NCI-H2107 treated with DMSO at 0.1 percent for 48 hours (cell line): ENCODE data around the gene PPP1R12B.

Experiments used
- DNase-seq: peaks from one replicate; lab custom pipeline; 2025; ENCODE audit not compliant: unreplicated experiment; lab: John Stamatoyannopoulos, UW

The PPP1R12B gene, protein sequence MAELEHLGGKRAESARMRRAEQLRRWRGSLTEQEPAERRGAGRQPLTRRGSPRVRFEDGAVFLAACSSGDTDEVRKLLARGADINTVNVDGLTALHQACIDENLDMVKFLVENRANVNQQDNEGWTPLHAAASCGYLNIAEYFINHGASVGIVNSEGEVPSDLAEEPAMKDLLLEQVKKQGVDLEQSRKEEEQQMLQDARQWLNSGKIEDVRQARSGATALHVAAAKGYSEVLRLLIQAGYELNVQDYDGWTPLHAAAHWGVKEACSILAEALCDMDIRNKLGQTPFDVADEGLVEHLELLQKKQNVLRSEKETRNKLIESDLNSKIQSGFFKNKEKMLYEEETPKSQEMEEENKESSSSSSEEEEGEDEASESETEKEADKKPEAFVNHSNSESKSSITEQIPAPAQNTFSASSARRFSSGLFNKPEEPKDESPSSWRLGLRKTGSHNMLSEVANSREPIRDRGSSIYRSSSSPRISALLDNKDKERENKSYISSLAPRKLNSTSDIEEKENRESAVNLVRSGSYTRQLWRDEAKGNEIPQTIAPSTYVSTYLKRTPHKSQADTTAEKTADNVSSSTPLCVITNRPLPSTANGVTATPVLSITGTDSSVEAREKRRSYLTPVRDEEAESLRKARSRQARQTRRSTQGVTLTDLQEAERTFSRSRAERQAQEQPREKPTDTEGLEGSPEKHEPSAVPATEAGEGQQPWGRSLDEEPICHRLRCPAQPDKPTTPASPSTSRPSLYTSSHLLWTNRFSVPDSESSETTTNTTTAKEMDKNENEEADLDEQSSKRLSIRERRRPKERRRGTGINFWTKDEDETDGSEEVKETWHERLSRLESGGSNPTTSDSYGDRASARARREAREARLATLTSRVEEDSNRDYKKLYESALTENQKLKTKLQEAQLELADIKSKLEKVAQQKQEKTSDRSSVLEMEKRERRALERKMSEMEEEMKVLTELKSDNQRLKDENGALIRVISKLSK

GRCh38 chr1:202348509-202349205, at the start of gene PPP1R12B:
Gene PPP1R12B, plus strand, starts transcription at chr1:202348699. Its CDS starts 153 bp downstream, at chr1:202348852.
- peak; percentile 98 for DNase-seq

GRCh38 chr1:202302166-202302565, 46.3 kb upstream of the PPP1R12B start:
- no peak for DNase-seq

DNA sequence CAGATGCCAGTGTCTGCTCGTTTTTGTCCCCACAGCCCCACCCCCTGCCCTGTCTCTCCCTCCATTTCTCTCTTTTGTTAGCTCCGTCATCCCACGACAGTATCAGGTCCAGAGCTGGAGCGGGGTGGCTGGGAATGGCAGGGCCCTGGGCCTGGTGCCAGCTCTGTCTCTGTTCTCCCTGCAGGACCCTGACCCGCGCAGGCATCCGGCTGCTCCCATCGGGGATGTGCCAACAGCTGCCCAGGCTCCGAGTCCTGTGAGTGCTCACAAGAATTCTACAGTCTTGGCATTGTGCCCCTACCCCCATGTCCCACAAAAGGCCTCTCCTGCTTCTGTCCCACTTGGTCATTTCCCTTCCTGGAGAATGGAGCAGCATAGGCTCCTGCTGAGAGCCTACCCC, 44.1 kb upstream of the PPP1R12B start:
- no peak for DNase-seq

GRCh38 chr1:202305168-202305567, 43.3 kb upstream of the PPP1R12B start:
- DNase-seq: no peak

- no peak for DNase-seq
Measured at GRCh38 chr1:202306535-202307345, 41.8 kb upstream of the PPP1R12B start.

DNA sequence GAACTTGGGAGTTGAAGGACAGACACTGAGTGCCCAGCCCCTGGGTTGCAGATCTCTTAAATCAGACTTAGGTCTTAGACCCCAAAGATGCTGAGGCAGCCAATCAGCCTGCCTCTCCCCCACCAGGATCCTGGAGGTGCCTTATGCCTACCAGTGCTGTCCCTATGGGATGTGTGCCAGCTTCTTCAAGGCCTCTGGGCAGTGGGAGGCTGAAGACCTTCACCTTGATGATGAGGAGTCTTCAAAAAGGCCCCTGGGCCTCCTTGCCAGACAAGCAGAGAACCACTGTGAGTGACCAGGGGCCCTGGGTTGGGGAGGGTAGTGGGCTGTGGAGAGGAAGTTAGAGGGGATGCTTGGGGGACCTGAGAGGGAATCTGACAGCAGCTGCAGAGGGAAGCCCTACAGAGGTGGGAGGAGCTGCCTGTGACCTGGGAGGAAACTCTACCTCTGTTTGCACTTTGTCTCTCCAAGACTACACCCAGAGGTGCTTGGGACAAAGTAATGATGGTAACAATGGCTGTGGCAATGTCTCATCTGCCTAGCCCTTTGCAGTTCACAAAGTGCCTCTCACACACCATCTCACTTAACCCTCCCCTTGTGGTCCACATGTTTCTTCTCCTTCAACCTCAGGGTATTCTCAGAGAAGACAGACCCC, 38.3 kb upstream of the PPP1R12B start:
- no peak for DNase-seq

GRCh38 chr1:202310746-202311145, 37.8 kb upstream of the PPP1R12B start:
- DNase-seq: no peak

- DNase-seq: peak; percentile 49
Measured at GRCh38 chr1:202311875-202312635, 36.4 kb upstream of the PPP1R12B start.

- peak; percentile 81 for DNase-seq
Measured at GRCh38 chr1:202315576-202316168, 32.8 kb upstream of the PPP1R12B start.

GRCh38 chr1:202316186-202316585, 32.3 kb upstream of the PPP1R12B start:
- no peak for DNase-seq

- no peak for DNase-seq
Measured at GRCh38 chr1:202317941-202318925, 30.3 kb upstream of the PPP1R12B start.

GRCh38 chr1:202319381-202320080, 29.0 kb upstream of the PPP1R12B start:
- DNase-seq: no peak

DNA sequence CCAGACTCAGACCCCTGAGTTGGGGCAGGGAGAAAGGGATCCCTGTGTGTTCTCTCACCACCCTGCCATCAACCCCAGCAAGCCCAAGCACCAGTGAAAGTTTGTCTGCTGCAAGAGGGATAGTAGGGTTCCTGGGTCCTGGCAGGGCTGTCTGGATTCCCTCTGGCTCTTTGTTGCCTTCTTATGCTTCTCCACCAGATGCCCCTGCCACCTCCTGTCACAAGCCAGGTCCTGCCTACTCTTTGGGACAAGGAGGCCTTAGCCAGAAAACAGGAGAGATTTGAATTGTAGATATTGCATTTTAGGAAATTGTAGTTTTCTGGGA, 28.5 kb upstream of the PPP1R12B start:
- no peak for DNase-seq

GRCh38 chr1:202323731-202324130, 24.8 kb upstream of the PPP1R12B start:
- peak; percentile 74 for DNase-seq

GRCh38 chr1:202324646-202325045, 23.9 kb upstream of the PPP1R12B start:
- no peak for DNase-seq

- no peak for DNase-seq
Measured at GRCh38 chr1:202329891-202330290, 18.6 kb upstream of the PPP1R12B start.

DNA sequence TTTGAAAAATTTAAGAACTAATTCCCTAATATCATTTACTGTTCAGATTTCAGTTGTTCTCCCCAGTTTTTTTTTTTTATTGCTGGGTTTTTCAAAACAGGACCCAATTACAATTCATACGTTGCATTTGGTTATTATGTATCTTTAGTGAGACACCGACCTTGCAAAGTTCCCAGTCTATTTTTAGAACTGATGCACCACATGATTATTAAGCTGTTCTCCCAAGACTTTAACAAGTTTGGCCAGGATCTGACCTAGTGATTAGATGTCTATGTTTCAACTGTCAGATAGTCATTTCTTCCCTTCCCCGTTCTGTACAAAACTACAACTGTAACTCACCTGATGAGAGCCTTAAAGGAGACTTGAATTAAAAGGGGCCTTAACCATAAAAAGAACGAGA, 14.6 kb upstream of the PPP1R12B start:
- no peak for DNase-seq
